ENCODE results near the gene RNFT2.

RNFT2 gene

GRCh38 chr12:116896411-116896924 is 158.4 kb downstream of the RNFT2 start:
- Histone ChIP-seq H3K27ac (ENCODE audit: extremely low read depth, low read depth, low read length) (no peak overlapping the region), H3K4me3 (ENCODE audit: low read depth, low read length) (no peak overlapping the region), H3K9me3 (ENCODE audit: control insufficient read depth, insufficient read depth, low read depth, low read length) (no peaks in the 10 kb centered on the region), H3K36me3 (ENCODE audit: control insufficient read depth in 2 of 2, insufficient read depth in 1 of 2, low read length in 2 of 2) (no peaks in the 10 kb centered on the region), H3K4me1 (ENCODE audit: control insufficient read depth, insufficient read depth, low read length) (no peaks in the 10 kb centered on the region)
- TF ChIP-seq ZNF121 (tag by site-specific recombination; IDR thresholded peaks at IDR 0.05) (no peak), ZNF311 (tag by site-specific recombination; IDR thresholded peaks at IDR 0.05; ENCODE audit: borderline replicate concordance) (no peak), ZNF585B (tag by site-specific recombination; IDR thresholded peaks at IDR 0.05) (no peak), TSHZ1 (tag by site-specific recombination; IDR thresholded peaks at IDR 0.05; ENCODE audit: borderline replicate concordance) (no peak), SP3 (tag by site-specific recombination; IDR thresholded peaks at IDR 0.05) (no peak), KLF7 (tag by site-specific recombination; IDR thresholded peaks at IDR 0.05; ENCODE audit: borderline replicate concordance) (no peak), ZNF776 (tag by site-specific recombination; IDR thresholded peaks at IDR 0.05; ENCODE audit: borderline replicate concordance) (no peak), ZBTB20 (tag by site-specific recombination; IDR thresholded peaks at IDR 0.05) (no peak), ZBTB17 (tag by site-specific recombination; IDR thresholded peaks at IDR 0.05) (no peak), ZNF558 (tag by site-specific recombination; IDR thresholded peaks at IDR 0.05) (no peak), ZNF561 (tag by site-specific recombination; IDR thresholded peaks at IDR 0.05; ENCODE audit: borderline replicate concordance) (no peak), ZNF600 (tag by site-specific recombination; IDR thresholded peaks at IDR 0.05) (no peak), GLI2 (tag by site-specific recombination; IDR thresholded peaks at IDR 0.05; ENCODE audit: borderline replicate concordance, low read depth) (no peak), ZNF510 (tag by site-specific recombination; IDR thresholded peaks at IDR 0.05; ENCODE audit: insufficient replicate concordance) (no peak)
- TF ChIP-seq, protein P1, sequence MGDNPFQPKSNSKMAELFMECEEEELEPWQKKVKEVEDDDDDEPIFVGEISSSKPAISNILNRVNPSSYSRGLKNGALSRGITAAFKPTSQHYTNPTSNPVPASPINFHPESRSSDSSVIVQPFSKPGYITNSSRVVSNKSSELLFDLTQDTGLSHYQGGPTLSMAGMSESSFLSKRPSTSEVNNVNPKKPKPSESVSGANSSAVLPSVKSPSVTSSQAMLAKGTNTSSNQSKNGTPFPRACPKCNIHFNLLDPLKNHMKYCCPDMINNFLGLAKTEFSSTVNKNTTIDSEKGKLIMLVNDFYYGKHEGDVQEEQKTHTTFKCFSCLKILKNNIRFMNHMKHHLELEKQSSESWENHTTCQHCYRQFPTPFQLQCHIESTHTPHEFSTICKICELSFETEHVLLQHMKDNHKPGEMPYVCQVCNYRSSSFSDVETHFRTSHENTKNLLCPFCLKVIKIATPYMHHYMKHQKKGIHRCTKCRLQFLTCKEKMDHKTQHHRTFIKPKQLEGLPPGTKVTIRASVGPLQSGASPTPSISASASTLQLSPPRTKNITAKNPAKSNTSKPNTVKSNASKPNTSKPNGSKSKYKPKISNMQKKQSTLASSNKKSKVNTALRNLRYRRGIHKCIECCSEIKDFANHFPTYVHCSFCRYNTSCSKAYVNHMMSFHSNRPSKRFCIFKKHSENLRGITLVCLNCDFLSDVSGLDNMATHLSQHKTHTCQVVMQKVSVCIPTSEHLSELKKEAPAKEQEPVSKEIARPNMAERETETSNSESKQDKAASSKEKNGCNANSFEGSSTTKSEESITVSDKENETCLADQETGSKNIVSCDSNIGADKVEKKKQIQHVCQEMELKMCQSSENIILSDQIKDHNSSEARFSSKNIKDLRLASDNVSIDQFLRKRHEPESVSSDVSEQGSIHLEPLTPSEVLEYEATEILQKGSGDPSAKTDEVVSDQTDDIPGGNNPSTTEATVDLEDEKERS (tag by site-specific recombination; IDR thresholded peaks at IDR 0.05), result no peak
- CTCF ChIA-PET, result interaction anchor here (0.6 kb wide), 1 partner anchor 16 kb away, joined by 4 read pairs; no protein-coding TSS in a partner anchor
- POLR2A ChIA-PET, result interaction anchor here (0.5 kb wide), 1 partner anchor 153 kb away, joined by 3 read pairs; no protein-coding TSS in a partner anchor

- Histone ChIP-seq H3K4me1 (ENCODE audit: control insufficient read depth, insufficient read depth, low read length) (no peaks in the 10 kb centered on the region), H3K36me3 (ENCODE audit: control insufficient read depth in 2 of 2, insufficient read depth in 1 of 2, low read length in 2 of 2) (no peaks in the 10 kb centered on the region), H3K4me3 (ENCODE audit: low read depth, low read length) (no peak overlapping the region), H3K9me3 (ENCODE audit: control insufficient read depth, insufficient read depth, low read depth, low read length) (no peaks in the 10 kb centered on the region), H3K27ac (ENCODE audit: extremely low read depth, low read depth, low read length) (no peak overlapping the region)
- ChIA-PET CTCF (no interaction called here), POLR2A (interaction anchor here (0.7 kb wide), 1 partner anchor 52 kb away, joined by 3 read pairs; no protein-coding TSS in a partner anchor)
- TF ChIP-seq ZNF23 (tag by site-specific recombination; IDR thresholded peaks at IDR 0.05; ENCODE audit: borderline replicate concordance) (no peak), EGR2 (tag by site-specific recombination; IDR thresholded peaks at IDR 0.05; ENCODE audit: low read depth) (no peak), ZNF776 (tag by site-specific recombination; IDR thresholded peaks at IDR 0.05; ENCODE audit: borderline replicate concordance) (no peak), ZNF529 (tag by site-specific recombination; IDR thresholded peaks at IDR 0.05; ENCODE audit: insufficient replicate concordance) (no peak), ZNF239 (tag by site-specific recombination; IDR thresholded peaks at IDR 0.05) (no peak), ZNF112 (tag by site-specific recombination; IDR thresholded peaks at IDR 0.05) (no peak), ZNF184 (tag by site-specific recombination; IDR thresholded peaks at IDR 0.05) (no peak), ZNF707 (tag by site-specific recombination; IDR thresholded peaks at IDR 0.05) (no peak), FEZF1 (tag by site-specific recombination; IDR thresholded peaks at IDR 0.05) (no peak)
- TF ChIP-seq, protein P2, sequence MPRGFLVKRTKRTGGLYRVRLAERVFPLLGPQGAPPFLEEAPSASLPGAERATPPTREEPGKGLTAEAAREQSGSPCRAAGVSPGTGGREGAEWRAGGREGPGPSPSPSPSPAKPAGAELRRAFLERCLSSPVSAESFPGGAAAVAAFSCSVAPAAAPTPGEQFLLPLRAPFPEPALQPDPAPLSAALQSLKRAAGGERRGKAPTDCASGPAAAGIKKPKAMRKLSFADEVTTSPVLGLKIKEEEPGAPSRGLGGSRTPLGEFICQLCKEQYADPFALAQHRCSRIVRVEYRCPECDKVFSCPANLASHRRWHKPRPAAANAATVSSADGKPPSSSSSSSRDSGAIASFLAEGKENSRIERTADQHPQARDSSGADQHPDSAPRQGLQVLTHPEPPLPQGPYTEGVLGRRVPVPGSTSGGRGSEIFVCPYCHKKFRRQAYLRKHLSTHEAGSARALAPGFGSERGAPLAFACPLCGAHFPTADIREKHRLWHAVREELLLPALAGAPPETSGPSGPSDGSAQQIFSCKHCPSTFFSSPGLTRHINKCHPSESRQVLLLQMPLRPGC (tag by site-specific recombination; IDR thresholded peaks at IDR 0.05), result no peak
- TF ChIP-seq, protein P3, sequence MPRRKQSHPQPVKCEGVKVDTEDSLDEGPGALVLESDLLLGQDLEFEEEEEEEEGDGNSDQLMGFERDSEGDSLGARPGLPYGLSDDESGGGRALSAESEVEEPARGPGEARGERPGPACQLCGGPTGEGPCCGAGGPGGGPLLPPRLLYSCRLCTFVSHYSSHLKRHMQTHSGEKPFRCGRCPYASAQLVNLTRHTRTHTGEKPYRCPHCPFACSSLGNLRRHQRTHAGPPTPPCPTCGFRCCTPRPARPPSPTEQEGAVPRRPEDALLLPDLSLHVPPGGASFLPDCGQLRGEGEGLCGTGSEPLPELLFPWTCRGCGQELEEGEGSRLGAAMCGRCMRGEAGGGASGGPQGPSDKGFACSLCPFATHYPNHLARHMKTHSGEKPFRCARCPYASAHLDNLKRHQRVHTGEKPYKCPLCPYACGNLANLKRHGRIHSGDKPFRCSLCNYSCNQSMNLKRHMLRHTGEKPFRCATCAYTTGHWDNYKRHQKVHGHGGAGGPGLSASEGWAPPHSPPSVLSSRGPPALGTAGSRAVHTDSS (tag by site-specific recombination; IDR thresholded peaks at IDR 0.05), result no peak
These were observed 159.4 kb downstream of the RNFT2 start for GRCh38 chr12:116897476-116897875.
